LNCAP (cell line): ENCODE measurements around the gene MBP.

Source experiments
- CTCF ChIP-seq: fragments of 450-650 bp; IDR thresholded peaks from 2 replicates; pipeline ENCODE4 v1.5.1; 2017; ENCODE audit warnings: mild to moderate bottlenecking

MBP gene

GRCh38 chr18:77161383-77161782, 28.8 kb upstream of the MBP start:
- no peak for TF ChIP-seq CTCF

DNA sequence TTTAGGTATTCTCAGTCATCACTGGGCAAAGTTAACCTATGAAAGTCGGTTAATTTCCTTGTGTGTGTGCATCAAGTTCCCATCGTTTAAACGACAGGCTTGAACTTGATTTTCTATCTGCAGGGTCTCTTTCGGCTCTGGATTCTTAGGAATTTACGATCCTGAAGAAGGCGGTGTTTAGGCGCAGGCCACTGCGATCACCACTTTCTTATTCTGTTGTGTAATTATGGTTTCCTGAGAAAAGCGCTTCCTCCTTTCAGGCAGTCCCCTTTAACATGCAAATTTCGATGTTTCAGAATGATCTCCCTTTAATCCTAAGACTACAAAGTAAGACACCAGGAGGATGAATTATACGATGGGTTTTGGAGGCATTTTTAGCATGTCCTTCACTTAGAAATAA, 27.9 kb upstream of the MBP start:
- TF ChIP-seq CTCF: no peak

DNA sequence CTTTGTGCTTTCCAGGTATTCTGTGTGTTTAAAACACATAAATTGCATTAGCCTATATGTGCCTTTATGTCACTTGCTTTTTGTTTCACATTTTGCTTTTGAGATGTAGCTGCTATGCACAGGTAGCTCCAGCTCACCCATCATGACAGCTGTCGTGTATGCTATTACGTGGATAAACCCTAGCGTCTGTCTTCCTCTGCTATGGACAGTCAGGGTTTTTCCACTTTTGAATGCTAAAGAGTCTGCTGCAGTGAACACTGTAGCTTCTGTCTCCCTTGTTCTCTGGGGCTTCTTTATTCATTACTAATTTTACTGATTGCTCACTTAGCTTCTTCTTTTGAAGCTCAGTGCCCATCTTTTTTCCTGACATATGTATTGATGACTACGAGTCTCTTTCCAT, 24.7 kb upstream of the MBP start:
- TF ChIP-seq CTCF: no peak

GRCh38 chr18:77155031-77155430, 22.4 kb upstream of the MBP start:
- no peak for TF ChIP-seq CTCF

DNA sequence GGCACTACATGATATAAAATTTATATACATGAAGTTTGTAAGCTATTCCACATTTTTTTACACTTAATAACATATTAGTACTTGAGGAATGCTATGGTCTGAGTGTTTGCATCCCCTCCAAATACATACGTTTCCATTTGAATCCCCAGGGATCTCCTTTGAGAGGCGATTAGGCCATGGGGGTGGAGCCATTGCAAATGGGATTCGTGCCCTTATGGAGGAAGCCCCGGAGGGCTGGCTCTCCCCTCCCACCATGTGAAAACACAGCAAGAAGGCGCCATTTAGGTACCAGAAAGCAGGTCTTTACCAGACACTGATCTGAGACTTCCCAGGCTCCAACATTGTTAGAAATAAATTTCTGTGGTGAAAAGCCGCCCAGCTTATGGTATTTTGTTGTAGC, 20.8 kb upstream of the MBP start:
- no peak for TF ChIP-seq CTCF

DNA sequence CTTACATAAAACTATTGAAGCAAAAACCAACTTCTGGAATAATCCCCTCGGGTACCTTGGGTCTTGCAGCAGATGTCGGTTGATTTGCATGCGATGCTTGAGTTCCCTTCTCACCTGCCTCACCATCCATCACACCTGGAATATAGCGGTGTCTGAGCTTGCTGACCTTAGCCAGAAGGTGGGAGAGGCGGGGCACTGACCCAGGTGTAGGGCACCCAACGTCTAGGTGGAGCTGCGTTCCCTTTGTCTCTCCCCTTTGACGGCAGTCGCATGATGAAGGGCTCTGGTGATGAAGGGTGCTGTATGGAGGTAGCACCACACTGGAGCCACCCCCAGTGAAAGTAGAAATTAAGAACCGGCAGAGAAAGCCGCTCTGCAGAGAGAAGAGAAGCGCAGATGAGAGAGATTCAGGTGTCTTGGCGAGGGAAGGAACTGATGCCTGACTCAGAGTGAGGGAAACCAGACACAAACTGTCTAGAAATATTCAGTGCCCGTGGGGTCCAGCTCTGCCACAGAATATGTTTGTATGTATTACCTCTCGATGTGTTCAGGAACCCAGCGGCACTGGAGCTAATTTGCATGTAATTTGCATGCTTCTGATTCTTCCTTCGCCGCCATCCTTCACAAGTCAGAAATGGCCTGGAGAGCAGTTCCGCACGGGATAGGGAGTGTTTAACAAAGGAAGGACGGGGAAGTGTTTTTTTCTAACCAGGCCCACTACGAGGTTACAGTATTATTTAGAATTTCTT, 19.4 kb upstream of the MBP start:
- TF ChIP-seq CTCF: no peak

- TF ChIP-seq CTCF: no peak
Measured at GRCh38 chr18:77151033-77151771, 18.6 kb upstream of the MBP start.
